D721Med (cell line): ENCODE results near the gene C4orf51.

Experiments used
- DNase-seq: peaks from one replicate; pipeline ENCODE4 v3.0.0; 2011; ENCODE audit warnings: low spot score; ENCODE audit not compliant: insufficient read length
- FAIRE-seq: peaks from 2 replicates; lab custom pipeline; 2011; peaks lifted over from hg19 to GRCh38; lab: Jason Lieb, UNC
- TF ChIP-seq, protein P1 (sequence below): IDR thresholded peaks from 2 replicates; pipeline ENCODE4 v1.5.1; 2012; ENCODE audit warnings: mild to moderate bottlenecking, control low read depth; ENCODE audit not compliant: insufficient read depth; ENCODE audit errors: missing control alignments

Gene C4orf51

DNA sequence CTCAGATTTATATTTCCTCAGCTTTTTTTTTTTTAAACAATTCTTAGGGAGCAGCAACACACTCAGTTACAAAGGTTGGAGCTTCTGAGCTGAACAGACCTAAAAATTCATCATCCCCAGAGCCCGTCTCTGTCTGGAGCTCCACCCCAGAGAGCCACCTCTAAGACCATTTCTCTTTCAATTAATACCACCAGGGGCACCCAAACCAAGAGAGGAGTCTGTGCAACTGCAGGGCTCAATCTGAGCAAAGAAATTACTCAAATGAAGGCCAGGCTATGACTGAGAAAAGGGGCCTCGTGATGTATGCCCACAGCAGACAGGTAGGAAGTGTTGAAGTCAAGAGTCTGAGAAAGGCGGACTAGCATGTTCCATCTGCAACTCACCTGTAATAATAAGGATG, 95.5 kb downstream of the C4orf51 start:
- TF ChIP-seq, protein P1, sequence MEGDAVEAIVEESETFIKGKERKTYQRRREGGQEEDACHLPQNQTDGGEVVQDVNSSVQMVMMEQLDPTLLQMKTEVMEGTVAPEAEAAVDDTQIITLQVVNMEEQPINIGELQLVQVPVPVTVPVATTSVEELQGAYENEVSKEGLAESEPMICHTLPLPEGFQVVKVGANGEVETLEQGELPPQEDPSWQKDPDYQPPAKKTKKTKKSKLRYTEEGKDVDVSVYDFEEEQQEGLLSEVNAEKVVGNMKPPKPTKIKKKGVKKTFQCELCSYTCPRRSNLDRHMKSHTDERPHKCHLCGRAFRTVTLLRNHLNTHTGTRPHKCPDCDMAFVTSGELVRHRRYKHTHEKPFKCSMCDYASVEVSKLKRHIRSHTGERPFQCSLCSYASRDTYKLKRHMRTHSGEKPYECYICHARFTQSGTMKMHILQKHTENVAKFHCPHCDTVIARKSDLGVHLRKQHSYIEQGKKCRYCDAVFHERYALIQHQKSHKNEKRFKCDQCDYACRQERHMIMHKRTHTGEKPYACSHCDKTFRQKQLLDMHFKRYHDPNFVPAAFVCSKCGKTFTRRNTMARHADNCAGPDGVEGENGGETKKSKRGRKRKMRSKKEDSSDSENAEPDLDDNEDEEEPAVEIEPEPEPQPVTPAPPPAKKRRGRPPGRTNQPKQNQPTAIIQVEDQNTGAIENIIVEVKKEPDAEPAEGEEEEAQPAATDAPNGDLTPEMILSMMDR = no peak
- DNase-seq (no peak), FAIRE-seq (no peak)

DNA sequence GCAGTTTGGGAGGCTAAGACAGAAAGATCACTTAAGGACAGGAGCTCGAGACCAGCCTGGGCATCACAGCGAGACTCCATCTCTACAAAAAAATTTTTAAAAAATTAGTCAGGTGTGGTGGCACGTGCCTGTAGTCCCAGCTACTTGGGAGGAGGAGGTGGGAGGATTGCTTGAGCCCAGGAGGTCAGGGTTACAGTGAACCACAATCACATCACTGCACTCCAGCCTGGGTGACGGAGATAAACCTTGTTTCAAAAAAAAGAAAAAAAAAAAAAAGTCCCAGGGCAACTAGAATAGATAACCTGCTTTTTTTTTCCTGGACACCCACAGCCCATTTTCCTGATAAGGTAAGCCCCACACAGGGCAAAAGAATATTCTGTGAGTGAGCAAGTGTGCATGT, 96.3 kb downstream of the C4orf51 start:
- FAIRE-seq (no peak), DNase-seq (no peak)
- TF ChIP-seq, protein P1 = no peak

DNA sequence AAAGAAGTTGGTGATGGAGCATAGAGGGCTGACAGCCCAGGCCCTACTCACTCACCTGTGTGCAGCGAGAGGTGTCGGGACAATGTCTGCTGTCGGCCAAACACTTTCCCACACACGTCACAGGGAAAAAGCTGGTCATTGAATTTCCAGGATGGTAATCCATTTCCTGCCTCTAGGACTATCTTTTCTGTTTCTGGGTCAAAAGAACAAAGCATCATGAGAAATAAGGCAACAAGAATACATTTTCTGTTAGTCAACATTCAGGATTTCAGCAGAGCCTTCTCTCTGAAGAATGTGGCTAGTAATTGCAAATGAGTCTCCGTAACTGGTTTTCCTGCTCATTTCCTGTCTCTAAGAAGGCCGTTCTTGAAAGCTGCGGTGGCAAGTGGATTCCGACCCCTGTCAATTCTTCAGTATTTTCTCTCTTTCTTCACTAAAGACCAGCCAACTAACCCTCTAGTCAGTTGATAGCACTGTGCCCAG, 99.4 kb downstream of the C4orf51 start:
- TF ChIP-seq, protein P1 = no peak
- FAIRE-seq = no peak
- no peak for DNase-seq

DNA sequence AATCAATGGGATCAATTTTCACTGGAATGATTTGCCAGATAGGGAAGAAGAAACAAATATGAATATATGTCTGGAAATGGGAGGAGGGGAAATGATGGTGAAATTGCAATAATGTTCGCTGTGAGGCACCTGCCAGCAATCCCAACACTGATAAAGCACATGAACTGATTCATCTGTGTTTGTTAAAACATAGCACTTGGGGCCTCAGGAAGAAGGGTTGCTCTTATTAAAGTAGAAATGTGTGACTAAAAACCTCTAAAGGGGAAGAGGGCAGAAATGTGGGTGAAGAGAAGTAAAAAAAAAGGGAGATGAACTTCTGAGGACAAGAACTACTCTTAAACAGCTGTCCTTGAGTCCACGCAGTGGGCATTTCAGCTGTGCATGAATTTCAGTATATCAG, 101.4 kb downstream of the C4orf51 start:
- TF ChIP-seq, protein P1 = no peak
- DNase-seq (no peak), FAIRE-seq (no peak)
